NCI-H774 (cell line): ENCODE data around the gene GALNT1.

Experiments
- DNase-seq: peaks from one replicate; lab custom pipeline; 2025; lab: John Stamatoyannopoulos, UW

Gene GALNT1

DNA sequence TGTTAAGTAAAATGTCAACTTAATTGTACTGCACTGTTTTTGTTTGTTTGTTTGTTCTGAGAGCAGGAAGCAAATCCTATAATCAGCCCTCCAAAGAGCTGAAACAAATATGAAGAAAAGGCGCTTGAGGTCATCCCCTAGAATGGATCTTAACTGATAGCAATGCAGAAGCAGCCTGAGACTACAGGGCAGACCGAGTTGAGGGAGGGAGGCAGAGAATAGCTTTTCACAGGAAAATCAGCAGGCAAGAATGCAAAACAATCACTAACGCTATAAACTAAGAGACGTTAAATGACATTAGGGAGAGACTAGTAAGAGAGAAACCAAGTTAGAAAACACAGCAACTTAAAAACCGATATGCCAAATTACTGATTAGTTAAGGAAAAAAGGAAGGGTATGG, 37.2 kb downstream of the GALNT1 start:
- DNase-seq, result no peak

DNA sequence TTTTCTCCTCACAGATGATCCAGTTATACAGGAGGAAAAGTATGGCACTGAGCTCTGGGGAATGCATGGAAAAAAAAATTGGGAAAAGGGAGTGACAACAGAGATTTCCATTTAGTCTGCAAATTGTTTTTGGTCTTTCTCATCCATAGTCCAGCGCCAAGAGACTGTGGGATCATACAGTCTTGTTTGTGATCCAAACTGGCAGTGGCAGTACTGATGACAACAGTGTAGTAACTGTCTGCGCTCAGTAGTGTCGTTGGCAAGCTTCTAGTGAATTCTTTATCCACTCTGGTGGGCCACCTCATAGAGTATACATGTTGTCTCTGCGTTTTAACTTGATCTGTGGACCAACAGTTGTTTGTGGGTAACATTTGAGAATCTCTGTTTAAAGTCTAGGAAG, 37.9 kb downstream of the GALNT1 start:
- no peak for DNase-seq

DNA sequence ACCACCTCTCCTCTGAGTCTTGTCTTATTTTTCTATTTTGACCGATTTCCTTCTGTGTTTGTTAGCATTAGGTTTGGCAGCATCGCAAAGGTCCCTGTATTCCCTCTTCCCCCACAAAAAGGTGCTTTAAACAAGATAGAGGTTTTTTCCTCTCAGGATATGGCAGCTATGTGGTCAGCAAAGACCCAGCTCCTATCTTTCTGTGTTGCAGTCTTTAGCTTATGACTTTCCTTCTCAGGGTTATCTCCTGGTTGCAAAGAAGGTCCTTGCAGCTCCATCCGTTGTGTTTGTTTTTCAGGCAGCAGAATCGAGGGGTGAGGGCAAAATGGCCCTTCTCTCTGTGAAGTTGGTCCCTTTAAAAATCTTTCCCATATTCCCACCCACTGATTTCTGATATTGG, 38.4 kb downstream of the GALNT1 start:
- no peak for DNase-seq

DNA sequence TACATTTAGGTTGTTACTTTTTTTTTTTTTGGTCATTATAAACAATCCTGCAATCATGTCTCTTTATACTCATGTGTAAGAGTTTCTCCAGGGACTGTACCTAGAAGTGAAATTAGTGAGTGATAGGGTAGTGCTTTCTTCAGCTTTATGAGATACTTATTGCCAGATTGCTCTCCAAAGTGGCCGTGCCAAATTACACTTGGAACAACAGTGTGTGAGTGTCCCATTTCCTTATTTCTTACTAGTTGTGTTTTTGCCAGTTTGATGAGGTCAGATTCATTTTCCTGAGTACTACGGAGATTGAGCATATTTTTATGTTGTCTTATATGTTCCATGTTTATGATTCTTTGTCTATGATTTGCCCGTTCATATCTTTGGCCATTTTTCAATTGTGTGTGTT, 39.2 kb downstream of the GALNT1 start:
- DNase-seq, result no peak

DNA sequence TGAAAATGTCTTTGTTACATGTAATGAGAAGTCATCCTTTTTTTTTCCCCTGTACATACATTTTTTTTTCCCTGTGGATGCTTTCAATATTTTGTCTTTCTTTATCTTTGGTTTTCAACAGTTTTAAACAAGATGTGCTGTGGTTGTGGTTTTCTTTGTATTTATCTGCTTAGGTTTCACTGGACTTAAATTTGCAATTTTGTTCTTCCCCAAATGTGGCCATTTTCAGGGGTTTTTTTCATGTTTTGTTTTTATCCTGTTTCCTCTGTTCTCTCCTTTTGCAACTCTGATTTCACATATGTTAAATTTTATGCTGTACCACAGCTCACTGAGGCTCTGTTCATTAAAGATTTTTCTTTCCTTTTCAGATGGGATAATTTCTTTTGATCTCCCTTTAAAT, 41.7 kb downstream of the GALNT1 start:
- no peak for DNase-seq

DNA sequence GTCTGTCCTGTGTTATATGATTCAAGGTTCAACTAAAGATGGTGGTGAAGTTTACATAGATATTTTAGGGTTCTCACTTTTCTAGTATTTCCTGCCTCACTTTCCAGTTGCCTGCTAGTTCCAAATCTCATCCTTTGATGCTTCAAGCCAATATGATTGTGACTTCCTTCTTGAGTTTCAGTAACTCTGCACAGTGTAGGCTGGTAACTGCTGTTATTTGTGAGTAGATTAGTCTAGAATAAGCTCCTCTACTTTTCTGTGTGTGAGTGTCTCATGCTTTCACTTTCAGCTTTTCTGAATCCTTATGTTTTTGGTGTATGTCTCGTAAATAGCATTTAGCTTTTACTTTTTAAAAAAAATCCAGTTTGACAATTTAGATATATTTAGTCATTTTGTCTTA, 42.6 kb downstream of the GALNT1 start:
- no peak for DNase-seq

DNA sequence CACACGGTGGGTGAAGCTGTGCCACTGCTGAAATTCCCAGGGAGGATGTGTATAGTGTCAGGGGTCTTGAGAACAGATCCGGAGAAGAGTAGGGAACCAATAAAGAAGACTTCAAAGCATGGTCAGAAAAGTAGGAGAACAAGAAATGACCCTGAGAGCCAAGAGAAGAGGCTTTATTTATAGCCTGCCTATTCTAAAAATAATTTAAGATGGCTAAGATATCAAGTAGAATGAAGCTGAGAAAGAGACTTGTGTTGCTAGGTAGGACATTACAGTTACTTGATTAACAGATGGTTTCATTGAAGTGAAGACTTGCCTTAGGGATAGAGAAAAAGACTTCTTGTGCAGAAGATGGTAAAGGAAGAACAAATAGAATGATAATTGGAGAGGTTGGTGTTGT, 43.7 kb downstream of the GALNT1 start:
- DNase-seq, result no peak

DNA sequence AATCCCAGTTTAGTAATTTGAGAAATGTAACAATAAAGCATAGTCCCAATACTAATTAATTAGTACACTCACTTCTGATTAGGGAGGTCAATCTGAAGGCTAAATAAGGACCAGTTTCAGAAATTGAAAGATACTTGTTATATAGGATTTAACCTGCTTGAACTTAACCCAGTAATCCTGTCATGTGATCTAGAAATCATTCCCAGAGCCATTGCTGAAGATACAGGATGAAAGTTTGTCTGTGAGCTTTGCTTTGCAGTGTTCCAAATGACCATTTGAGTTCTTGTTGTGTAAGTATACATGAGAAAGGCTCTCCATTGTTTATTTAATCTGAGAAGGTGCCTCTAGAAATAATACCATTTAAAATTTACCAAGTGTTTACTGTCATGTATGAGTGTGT, 52.2 kb downstream of the GALNT1 start:
- DNase-seq, result no peak

DNA sequence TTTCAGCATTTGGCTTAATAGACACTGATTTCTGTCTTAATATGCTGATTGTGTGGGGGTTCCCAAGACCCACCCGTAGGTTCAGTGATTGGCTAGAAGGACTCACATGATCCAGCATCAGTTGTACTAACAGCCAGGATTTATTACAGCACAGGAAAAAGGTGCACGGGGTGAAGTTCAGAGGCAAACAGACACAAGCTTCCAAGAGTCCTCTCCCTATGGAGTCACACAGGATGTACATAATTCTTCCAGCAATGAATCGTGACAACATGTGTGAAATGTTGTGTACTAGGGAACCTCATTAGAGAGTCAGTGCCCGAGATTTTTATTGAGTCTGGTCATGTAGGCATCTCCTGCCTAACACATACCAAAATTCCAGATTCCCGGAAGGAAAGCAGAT, 52.8 kb downstream of the GALNT1 start:
- no peak for DNase-seq

DNA sequence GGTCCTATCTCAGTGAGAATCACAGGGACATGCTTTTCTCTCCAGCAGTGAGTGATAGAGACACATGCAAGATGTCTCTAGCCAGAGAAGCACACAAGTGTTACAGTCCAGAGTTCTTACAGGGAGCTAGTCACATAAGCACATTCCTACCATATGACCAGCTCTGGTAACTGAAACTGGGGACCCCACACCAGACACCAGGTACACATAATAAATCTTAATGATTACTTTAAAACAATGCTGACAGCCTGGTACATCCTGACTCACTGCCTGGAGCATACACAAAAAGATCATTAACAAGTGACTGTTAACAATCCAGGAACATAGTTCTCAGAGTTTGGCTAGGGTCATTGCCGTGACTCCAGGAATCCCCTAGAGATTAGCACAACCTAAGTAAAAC, 53.6 kb downstream of the GALNT1 start:
- DNase-seq, result no peak

DNA sequence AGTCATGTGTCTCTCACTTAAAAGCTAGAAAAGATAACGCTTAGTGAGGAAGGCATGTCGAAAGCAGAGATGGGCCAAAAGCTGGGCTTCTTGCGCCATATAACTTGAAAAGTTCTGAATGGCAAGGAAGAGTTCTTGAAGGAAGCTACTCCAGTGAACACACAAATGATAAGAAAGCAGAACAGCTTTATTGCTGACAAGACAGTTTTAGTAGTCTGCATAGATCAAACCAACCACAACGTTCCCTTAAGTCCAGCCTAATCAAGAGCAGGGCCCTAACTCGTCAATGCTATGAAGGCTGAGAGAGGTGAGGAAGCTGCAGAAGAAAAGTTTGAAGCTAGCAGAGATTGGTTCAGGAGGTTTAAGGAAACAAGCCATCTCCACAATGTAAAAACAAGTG, 55.7 kb downstream of the GALNT1 start:
- DNase-seq, result no peak

DNA sequence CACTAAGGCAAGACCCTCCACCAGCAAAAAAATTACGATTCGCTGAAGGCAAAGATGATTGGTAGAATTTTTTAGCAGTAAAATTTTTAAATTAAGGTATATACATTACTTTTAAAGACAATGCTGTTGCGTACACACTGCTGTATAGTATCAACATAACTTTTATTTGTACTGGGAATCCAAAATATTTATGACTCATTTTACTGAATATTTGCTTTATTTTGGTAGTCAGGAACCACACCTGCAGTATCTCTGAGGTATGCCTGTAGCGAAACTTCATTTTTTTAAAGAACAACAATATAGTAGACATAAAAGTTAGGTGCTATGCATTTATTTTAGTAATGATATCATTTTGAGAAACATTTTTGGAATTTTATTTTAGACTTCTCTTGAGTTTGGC, 57.8 kb downstream of the GALNT1 start:
- DNase-seq, result no peak

DNA sequence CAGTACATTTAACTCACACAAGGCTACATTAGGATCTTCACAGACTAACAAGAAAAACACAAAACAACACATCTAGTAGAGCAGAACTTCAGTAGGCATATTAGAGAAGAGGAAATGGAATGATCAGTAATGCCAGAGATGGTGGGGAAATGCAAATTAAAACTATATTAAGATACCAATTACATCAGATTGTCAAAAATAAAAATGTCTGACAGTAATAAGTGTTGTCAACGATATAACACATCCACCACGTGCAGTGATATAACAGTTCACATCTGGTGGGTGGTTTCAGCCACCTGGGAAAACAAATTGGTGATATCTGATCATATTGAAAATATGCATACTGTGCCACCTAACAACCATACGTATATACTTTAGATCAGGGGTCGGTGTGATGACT, 59.9 kb downstream of the GALNT1 start:
- DNase-seq, result no peak

DNA sequence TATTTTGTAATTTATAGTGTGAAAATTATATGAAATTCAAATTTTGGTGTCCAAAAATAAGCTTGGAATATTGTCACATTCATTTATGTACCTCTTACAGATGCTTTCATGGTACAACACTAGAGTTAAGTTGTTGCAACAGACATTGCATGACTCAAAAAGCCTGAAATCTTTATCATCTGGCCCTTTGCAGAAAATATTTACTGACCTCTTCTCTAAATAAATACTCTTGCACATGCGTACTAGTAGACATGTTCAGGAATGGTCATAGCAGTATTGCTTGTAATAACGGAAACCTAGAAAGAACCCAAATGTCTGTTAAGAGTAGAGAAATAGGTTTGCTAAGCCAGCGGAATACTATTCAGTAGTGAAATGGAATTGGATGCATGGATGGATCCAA, 60.4 kb downstream of the GALNT1 start:
- DNase-seq, result no peak

DNA sequence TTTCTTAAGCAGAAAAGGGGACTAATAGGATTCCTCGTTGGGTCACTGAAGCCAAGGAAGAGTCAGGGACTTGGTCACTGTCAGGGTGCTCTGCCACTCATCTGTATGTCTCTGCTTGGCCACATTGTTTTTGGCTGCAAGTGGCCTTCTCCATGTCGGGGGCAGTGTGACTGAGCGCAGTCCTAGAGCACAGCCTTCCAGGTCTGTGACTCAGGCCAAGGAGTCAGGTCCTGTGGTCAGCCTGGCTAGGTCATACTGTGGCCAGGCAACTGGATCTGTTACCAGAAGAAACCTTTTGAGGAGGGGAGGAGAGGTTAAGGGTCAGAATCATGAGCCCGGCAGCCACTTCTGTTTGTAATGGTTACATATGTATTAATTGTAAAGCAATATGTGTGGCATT, 61.3 kb downstream of the GALNT1 start:
- DNase-seq, result no peak

DNA sequence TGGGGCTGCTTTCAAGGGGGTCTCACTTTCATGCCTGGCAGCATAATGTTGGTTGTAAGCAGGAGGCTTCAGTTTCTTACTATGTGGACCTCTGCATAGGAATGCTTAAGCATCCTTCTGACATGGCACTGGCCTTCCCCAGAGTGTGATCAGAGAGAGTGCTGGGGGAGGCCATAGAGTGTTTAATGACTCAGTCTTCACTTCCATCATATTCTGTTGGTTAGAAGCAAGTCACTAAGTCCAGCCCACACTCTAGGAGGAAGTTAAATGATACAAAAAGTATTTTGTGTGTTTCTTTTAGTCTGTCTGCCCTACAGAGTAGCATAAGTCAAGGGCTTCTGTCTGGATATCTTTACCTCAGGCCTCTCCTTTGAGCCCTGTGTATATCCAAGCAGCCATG, 64.9 kb downstream of the GALNT1 start:
- DNase-seq, result no peak

DNA sequence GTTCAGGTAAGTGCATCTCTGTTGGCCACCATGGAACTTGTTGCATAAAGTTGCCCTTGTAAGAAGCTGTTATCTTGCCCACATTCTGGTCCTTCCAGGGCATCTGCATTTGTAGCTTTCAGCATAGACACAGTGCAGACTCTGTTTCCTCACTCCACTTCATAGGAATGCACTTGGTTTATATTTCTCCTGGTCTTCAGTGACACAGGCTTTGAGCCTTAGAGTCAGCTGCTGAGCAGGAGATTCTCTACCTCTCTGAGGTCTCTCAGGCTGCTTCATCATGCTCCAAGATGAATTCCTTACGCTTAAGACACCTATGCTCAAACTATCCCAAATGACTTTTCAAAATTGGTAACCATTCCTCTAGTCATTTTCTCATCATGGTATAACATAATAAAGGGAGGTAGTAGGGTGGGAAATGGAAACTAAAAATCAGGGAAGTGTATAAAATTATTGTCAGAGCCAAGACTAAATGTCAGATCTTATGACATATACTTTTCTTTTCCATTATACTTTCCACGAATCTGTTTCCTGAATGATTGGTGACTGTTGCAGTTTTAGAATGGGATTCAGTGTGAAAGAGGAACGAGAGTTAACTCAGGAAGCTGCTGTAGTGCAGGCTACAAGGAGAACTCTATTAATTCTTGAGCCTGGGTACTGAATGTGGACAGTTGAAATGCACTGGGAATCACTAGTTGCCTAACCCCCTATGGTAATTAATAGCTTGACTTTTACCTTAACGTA, 72.0 kb downstream of the GALNT1 start:
- DNase-seq, result no peak

DNA sequence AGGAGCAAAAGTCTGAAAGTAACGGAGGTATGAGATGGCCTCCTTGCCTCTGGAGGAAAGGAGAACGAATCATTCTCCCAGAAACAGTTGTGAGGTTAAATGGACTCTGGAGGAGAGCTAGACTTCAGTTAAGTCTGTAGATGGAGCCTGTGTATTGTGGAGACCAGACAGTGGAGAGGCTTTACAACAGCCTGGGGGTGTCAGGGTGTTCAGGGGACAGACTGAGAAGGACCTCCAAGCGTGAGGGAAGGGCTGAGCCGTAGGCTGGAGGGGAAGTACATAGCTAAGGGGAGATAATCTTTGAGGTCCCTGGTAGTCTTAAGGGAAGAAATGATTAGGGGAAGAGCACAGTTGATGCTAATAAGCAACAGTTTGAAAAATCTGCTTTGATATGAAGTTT, 76.6 kb downstream of the GALNT1 start:
- DNase-seq, result no peak

DNA sequence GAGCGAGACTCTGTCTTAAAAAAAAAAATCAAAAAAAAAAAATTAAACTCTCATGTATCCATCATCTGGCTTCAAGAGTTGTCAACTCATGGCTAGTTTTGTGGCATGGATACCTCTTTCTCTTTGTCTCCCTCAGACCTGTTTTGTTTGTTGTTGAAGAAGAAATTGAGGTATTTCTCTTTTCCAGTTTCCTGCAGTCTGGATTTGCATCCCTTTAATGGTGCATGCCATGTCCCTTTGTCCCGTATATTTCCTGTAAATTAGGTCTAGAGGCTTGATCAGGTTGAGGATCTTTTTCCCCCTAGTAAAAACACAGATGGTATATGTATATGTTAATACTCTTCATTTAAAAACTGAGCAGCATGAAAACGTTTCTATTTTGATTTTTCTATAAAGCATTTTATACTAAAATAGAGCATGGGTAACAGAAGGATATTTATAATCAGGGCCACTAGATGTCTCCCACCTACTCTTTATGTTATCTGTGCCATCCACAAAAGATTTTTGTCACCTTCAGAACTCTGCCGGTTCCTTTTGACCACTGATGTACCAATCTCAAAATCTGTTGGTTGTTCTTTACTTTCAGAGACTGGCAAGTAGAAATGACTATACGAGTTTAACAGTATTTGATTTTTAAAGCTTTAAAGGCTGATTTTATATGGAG, 80.1 kb downstream of the GALNT1 start:
- no peak for DNase-seq

DNA sequence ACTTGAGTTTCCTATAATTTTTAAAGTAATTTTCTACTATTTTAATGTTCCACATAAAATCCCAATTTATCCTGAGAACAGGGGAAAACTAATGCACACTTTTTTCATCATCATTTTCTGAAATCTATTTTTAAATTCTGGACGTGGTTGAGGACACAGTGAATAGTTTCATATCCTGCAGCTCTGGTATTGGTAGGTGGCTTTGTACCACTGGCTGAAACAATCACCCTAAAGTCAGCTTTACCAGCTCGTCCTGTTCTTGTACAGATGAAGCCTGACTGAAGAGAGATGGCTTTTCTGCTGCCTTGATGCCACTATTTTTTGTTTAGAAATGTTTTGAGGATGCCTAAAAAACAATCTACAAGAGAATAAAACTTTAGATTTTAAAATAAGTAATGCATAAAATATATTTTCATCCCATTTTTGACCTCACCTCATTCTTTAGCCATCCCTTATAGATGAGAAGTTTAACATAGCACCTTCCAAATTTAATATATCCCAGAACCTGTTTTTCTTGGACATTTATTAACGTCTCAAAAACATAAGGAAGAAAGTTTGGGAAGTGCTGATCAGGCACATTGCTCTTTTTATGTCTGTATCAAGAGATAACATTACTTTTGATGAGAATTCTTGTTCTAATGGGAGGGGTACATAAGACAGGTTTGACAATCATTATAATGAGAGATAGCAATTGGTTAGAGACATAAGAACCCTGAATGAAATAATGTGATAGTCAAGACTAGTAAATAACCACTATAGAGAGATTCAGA, 80.9 kb downstream of the GALNT1 start:
- DNase-seq, result no peak

DNA sequence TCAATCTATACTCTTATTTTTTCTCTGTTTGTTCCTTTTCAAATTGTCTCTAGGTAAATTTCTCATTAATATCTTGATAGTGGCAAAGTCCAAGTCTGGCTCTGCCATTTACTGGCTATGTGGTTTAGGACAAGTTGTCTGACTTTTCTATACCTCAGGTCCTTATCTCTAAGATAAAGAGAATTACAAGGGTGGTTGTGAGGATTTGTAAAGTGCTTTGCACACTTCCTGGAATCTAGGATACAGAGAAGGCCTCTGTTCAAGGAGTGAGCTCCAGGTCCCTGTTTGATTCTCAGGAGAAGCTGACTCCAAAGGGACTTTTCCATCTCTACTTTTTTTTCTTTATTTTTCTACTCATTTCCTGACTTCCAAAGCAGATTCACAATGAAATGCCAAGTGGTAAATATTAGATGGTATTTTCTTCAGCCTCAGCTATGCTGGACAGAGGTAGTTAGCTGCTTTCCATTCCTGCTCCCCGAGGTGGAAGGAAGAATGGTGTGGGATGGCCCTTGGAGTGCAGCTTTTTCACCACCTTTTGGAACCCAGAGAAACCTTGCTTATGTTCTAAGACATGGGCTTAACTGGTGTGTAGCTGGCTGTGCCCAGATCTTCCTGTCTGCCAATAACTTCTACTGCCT, 90.5 kb downstream of the GALNT1 start:
- DNase-seq, result no peak

DNA sequence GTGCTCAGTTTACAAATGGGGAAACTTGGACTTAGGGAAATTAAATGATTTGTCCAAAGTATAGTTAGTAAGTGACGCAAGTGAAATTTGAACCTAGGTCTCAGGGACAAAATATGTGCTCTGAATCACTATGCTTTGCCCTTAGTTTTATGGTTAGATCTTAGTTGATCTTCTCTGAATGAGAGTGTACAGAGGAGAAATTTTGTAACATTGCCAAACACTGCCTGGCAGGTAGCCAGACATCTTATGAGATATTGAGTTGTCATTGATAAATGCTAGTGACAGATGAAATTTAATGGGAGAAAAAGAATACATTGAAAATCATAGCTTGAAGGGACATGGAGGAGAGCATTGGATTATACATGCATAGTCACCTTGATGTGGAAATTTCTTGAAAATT, 91.4 kb downstream of the GALNT1 start:
- DNase-seq, result no peak

DNA sequence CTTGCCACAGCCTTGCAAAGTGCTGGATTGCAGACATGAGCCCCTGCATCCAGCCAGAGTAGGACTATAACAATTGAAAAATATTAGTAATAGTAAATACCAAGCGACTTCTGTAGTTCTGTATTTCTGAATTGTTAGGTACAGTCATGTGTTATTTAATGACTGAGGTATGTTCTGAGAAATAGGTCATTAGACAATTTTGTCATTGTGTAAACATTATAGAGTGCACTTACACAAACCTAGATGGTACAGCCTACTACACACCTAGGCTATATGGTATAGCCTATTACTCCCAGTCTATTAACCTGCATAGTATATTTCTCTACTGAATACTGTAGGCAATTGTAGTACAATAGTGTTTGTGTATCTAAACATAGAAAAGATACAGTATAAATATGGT, 92.1 kb downstream of the GALNT1 start:
- DNase-seq, result no peak
